AG09319 (cell line): ENCODE results near the gene USP32.

Experiments used
- DNase-seq: peaks from one replicate; pipeline ENCODE4 v3.0.0-alpha.2; 2010; ENCODE audit warnings: low read depth; ENCODE audit errors: extremely low read depth
- TF ChIP-seq, protein P1 (sequence below): IDR thresholded peaks from 2 replicates; pipeline ENCODE4 v1.5.1; 2011; ENCODE audit warnings: low read depth, mild to moderate bottlenecking, inconsistent platforms, low read length, moderate library complexity

The USP32 gene

DNA sequence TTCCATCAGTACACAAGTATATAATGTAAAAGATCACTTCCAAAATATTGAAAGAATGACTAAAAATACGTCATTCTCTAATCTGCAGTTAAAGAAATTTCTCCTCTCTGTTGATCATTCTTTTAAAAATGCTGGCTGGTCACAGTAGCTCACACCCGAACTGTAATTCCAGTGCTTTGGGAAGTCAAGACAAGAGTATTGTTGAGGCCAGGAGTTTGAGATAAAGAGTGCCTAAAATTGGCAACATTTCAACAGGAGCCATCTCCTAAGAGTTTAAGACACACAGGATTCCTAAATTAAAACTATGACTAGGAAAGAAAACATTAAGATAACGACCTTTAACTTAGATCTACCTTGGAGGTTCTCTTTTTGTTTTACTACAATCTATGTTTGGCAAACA lies 4.5 kb upstream of the USP32 start:
- TF ChIP-seq, protein P1, sequence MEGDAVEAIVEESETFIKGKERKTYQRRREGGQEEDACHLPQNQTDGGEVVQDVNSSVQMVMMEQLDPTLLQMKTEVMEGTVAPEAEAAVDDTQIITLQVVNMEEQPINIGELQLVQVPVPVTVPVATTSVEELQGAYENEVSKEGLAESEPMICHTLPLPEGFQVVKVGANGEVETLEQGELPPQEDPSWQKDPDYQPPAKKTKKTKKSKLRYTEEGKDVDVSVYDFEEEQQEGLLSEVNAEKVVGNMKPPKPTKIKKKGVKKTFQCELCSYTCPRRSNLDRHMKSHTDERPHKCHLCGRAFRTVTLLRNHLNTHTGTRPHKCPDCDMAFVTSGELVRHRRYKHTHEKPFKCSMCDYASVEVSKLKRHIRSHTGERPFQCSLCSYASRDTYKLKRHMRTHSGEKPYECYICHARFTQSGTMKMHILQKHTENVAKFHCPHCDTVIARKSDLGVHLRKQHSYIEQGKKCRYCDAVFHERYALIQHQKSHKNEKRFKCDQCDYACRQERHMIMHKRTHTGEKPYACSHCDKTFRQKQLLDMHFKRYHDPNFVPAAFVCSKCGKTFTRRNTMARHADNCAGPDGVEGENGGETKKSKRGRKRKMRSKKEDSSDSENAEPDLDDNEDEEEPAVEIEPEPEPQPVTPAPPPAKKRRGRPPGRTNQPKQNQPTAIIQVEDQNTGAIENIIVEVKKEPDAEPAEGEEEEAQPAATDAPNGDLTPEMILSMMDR: no peak
- DNase-seq: no peak

DNA sequence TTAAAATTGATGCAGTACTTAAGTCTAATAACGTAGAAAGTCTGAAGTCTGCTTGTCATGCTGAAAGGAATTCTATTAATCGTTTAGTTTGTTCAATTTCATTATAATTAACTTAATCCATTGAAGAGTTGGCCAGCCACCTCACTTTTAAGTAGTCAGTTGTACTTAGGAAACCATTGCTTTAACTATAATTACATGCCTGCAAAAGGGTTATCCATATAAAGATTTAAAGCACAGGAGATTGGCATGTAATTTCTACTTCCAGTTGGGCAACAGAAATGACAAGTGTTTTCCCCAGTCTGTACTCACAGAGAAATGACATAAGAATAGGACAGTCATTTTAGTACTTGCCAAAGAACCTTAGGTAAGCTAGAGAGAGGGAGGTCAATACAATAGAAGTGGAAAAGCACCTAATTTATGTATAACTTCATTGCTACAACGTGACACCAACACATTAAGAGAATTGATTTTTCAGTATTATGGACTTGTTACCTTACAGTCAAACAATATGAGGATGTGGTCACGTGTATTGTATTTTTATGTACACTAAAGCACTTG lies 3.7 kb upstream of the USP32 start:
- TF ChIP-seq, protein P1: no peak
- DNase-seq: no peak

DNA sequence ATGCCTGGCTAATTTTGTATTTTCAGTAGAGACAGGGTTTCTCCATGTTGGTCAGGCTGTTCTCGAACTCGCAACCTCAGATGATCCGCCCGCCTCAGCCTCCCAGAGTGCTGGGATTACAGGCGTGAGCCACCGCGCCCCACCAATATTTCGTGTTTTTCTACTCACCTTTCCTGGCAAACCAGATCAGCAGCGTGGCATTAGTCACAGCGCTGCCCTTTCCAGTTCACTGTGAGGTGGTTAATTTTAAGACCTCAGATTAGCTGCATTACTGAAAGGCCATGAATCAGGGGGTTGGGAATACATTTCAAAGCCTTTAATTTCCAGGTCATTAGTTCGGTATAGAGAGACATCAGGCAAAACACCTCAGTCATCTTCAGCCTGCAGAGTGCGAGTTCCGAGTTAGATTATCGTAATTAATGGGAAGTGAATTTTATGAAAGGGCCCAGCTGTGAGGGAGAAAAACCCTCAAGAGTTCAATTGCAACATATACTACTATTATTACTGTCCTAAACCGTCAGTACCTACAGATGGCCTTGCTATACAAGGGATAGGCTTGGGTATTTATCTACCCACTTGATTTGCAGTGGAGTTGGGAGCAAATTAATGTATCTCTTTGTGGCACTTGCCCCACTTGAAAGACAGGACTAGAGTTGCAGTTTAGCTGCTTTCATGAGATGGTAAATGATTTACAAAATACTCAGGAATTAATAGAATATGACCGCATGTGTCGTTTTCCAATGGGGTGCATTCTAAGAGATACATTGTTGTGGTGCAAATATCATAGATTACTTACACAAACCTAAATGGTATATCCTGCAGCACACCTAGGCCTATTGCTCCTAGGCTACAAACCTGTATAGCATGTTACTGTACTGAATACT lies 2.1 kb upstream of the USP32 start:
- no peak for DNase-seq

DNA sequence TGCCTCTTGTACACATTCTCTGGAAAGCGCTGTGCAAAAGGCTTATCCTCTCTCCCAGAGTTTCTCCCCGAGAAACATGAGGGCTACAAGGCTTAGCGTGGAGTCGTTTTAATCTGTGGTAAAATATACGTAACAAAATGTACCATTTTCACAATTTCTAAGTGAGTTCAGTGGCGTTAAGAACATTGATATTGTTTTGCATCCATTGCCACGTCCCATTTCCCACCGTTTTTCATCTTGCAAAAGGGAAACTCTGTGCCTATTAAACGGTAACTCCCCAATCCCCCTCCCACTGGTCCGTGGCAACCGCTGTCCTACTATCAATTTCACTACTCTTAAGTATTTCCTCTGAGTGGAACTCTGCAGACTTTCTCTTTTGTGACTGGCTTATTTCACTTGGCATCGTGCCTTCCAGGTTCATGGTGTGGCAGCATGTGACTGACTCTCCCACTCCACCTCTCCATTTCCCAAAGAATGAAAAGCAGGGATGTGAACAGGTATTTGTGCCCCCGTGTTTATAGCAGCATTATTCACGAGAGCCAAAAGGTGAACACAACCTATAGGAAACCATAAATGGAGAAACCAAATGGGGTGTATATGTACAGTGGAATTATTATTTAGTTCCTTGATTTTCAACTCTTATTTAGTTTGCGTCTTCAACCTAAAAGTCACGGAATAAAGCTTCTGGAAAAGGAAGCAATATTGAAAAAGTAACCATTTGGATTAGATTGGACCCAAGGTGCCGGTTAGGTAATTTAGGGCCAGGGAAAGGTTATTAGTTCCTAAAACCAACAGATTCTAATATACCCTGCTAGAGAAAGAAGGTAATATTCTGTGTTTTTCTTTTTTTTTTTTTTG lies 1.1 kb upstream of the USP32 start:
- TF ChIP-seq, protein P1: no peak
- no peak for DNase-seq

More for the DNA sequence above, 2.1 kb upstream of the USP32 start:
- TF ChIP-seq, protein P1: no peak

DNA sequence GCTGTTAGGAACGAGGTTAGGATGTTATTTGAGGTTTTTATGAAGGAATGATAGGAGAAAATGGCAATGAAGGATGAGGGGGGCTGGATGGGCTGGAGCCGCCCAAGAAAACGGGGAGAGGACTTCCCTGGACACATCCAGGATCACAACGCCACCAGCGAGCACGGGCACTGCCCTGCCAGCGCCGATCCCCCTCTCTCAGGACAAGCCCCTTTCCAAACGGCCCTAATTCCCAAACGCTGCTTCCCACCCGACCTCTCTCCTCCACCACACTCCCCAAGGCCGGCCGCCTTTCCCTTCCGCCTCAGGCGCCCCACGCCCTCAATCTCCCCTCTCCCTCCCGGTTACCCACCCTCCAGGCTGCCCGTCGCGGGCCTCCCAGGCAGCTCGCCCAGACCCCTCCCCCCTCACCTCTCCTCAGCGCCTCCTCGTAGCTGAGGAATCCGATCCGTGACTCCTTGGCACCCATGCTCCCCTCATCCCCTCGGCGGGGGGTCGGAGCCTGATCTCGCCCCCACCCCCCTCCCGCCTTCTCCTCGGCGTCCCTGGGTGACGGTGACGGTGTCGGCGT lies 377 bp downstream of the USP32 start:
- TF ChIP-seq, protein P1: no peak
- DNase-seq: no peak

DNA sequence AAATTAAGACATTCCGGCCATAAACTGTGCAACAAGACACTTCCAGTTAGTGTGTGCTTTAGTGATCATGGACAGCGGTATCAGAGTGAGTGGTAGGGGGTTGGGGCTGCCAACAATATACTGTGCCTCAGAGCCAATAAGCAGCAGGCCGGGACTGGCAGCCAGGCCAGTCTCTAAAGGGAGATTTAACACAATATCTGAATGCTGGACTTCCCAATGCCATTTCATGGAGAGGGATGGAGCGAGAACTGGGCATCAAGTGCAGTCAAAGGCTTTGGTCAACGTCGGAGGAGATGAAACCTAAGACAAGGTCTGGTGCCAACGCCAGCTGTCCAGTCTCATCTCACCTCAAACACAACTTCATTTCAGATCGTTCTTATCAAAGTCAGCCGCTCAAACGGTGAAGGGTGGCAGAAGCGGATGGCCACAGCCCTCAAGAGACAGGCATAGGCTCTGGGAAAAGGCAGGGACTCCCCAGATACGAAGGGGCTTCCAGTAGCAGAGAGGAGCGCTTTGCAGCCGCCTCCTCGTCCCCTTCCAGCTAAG lies 935 bp downstream of the USP32 start:
- TF ChIP-seq, protein P1: no peak
- DNase-seq: no peak
